Stimulated activated CD4-positive, alpha-beta T cell treated with anti-CD3 and anti-CD28 coated beads, TNF-alpha, amount 100 ng/mL, for 48 hours (primary cell): ENCODE results near the gene GDF15.
"Not testable (repeated sequence)": the region's sequence is repeated elsewhere in the genome, so short reads cannot be mapped to it uniquely, and the experiment has no call there.

Source experiments
- DNase-seq, 3 donors: peaks; one replicate each; pipeline ENCODE4 v3.0.0-alpha.2; 2020; ENCODE audit warnings: low read depth in 3 of 3

Gene GDF15

GRCh38 chr19:18385675-18386542, at the start of gene GDF15:
TSS of gene GDF15 (plus strand) at chr19:18386158. CDS start at chr19:18386190, 32 bp downstream.
- peak in 2 of 3 donors; percentile 16 to 21 for DNase-seq

- DNase-seq = no peak
Measured at GRCh38 chr19:18338541-18338940, 47.4 kb upstream of the GDF15 start.

- no peak for DNase-seq
Measured at GRCh38 chr19:18339723-18340122, 46.2 kb upstream of the GDF15 start.

GRCh38 chr19:18340190-18340989, 45.6 kb upstream of the GDF15 start, which contains the start of gene PGPEP1:
TSS of gene PGPEP1 (plus strand) at chr19:18340598. CDS start at chr19:18340682, 84 bp downstream.
- DNase-seq = peak in 2 of 3 donors; percentile 39 to 73

- peak; percentile 35 to 73 (median 59) for DNase-seq
Measured at GRCh38 chr19:18340990-18341868, 44.7 kb upstream of the GDF15 start.

- DNase-seq = no peak
Measured at GRCh38 chr19:18342090-18342632, 43.8 kb upstream of the GDF15 start.

GRCh38 chr19:18344582-18344950, 41.4 kb upstream of the GDF15 start:
- no peak for DNase-seq

GRCh38 chr19:18345296-18345695, 40.7 kb upstream of the GDF15 start:
- no peak for DNase-seq

GRCh38 chr19:18346091-18346490, 39.9 kb upstream of the GDF15 start:
- DNase-seq = no peak

- no peak for DNase-seq
Measured at GRCh38 chr19:18348171-18348570, 37.8 kb upstream of the GDF15 start.

- not testable (repeated sequence) for DNase-seq
Measured at GRCh38 chr19:18348818-18349339, 37.1 kb upstream of the GDF15 start.

GRCh38 chr19:18349524-18350128, 36.3 kb upstream of the GDF15 start:
- peak in 1 of 3 donors; percentile 19 for DNase-seq

- no peak for DNase-seq
Measured at GRCh38 chr19:18350490-18350889, 35.5 kb upstream of the GDF15 start.

- no peak for DNase-seq
Measured at GRCh38 chr19:18351544-18351943, 34.4 kb upstream of the GDF15 start.

- no peak for DNase-seq
Measured at GRCh38 chr19:18353378-18354005, 32.5 kb upstream of the GDF15 start.

GRCh38 chr19:18354743-18355142, 31.2 kb upstream of the GDF15 start:
- DNase-seq = not testable (repeated sequence)

- DNase-seq = no peak
Measured at GRCh38 chr19:18357041-18357440, 28.9 kb upstream of the GDF15 start.

- DNase-seq = no peak
Measured at GRCh38 chr19:18361646-18362045, 24.3 kb upstream of the GDF15 start.

GRCh38 chr19:18362934-18363542, 22.9 kb upstream of the GDF15 start:
- DNase-seq = no peak

- DNase-seq = no peak
Measured at GRCh38 chr19:18363787-18364186, 22.2 kb upstream of the GDF15 start.
